Motor neuron (in vitro differentiated cells): ENCODE measurements around the gene FBXO45. TPM values are rescaled to one million over a fixed set of nuclear protein-coding genes. Genes with fewer than 3 reads are reported as not detected.
"Not testable (repeated sequence)": the region's sequence is repeated elsewhere in the genome, so short reads cannot be mapped to it uniquely, and the experiment has no call there.

Source experiments
- ATAC-seq, 8 experiments: fragments of 200-7000 bp; cut with Tn5 transposase; replicated peaks in 6 of 8; 2 replicates each; pipeline ENCODE4 v1.8.0; 2021; ENCODE audit warnings: mild to moderate bottlenecking in 8 of 8, moderate library complexity in 8 of 8
- H3K27ac ChIP-seq, 2 donors: fragments of 250-450 bp; sonication (Bioruptor Pico); 2 replicates each; pipeline ENCODE4 v1.9.0; 2021; ENCODE audit warnings: antibody characterized with exemption in 2 of 2, mild to moderate bottlenecking in 2 of 2, moderate library complexity in 1 of 2
- H3K4me1 ChIP-seq, 2 donors: fragments of 250-450 bp; sonication (Bioruptor Pico); replicated peaks in 1 of 2; 2 replicates each; pipeline ENCODE4 v1.6.1; 2021; ENCODE audit warnings: antibody characterized with exemption in 2 of 2, mild to moderate bottlenecking in 2 of 2, moderate library complexity in 1 of 2
- H3K4me3 ChIP-seq, 5 donors: fragments of 250-450 bp; sonication (Bioruptor Pico); 2 replicates each; pipeline ENCODE4 v1.9.0; 2021; ENCODE audit warnings: antibody characterized with exemption in 5 of 5, mild to moderate bottlenecking in 5 of 5, moderate library complexity in 4 of 5
- WGBS, 10 experiments: fragments of 450-650 bp; shearing (Covaris generic); methylation state at CpG; one replicate each; pipeline ENCODE4 v1.0.0; 2022; 5-methylcytosine and 5-hydroxymethylcytosine counted together
- in situ Hi-C, 9 experiments: fragments of 400-800 bp; cut with MboI; loops; one replicate each; pipeline ENCODE4 v1.15.0; 2021; ENCODE audit warnings: low sequenced_read_pairs in 9 of 9, low pct_unique_long_range_greater_than_20kb in 2 of 9; ENCODE audit not compliant: unreplicated experiment in 9 of 9
- total RNA-seq, 8 experiments: library from RNA; unstranded; fragments of 300-600 nt; gene quantifications; 2 replicates each; pipeline versions ENCODE4 v1.2.3 to v1.2.4, GENCODE V29; 2022

The FBXO45 gene
- total RNA-seq, 8 experiments from 2014 or later: 4.5 to 16.3 (median 12.4) TPM

DNA sequence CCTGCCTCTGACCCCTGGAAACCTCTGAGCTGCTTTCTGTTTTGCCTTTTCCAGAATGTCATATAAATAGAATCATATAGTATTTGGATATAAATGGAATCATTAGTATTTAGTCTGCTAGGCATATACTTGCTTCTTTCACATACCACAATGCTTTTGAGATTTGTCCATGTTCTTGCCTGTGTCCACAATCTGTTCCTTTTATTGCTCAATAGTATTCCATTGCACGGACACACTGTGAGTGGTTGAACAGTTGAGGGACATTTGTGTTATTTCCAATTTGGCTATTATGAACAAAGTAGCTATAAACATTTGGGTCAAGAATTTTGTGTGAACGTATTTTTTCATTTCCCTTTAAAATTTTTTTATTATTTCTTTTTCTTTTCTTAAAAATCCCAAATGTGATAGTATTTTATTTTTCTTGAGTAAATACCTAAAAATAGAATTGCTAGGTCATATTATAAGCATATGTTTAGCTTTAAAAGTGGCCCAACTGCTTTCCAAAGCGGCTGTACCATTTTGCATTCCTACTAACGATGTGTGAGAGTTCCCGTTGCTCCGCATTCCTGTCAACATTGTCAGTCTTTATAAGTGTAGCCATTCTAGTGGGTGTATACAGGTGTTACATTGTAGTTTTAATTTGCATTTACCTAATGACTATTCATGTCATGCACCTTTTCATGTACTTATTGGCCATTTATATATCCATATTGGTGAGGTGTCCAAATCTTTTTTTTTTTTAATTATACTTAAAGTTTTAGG lies 26.6 kb upstream of the FBXO45 start:
- H3K27ac ChIP-seq: no peak overlapping the region
- WGBS, 10 experiments: 28 to 100% (median 90%) methylated on average over 2 to 6 of the region's 6 CpGs
- no peaks in the 10 kb centered on the region for H3K4me1 ChIP-seq
- no peak overlapping the region for H3K4me3 ChIP-seq
- in situ Hi-C loops: no loop called here
- ATAC-seq: no peak

DNA sequence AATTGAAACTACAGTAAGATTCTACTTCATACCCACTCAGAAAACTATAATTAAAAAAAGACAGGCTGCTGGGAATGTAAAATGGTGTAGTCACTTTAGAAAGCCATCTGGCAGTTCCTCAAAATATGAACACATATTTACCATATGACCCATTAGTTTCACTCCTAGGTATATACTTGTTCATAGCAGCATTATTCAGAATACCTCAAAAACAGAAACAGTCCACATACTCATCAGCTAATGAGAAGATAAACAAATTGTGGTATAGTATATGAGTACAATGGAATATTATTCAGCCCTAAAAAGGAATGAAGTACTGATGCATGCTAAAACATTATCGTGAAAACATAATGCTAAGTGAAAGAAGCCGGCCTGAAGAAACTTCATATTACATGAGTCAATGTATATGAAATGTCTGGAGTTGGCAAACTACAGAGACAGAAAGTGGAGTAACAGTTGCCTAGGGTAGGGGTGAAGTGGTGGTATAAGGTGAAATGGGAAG lies 23.9 kb upstream of the FBXO45 start:
- WGBS, 10 experiments: 66 to 100% (median 92%) methylated on average over 1 to 2 of the region's 2 CpGs; no CpG with 5 or more reads in 1 of the 10 experiments
- no peak overlapping the region for H3K4me3 ChIP-seq
- in situ Hi-C loops: no loop called here
- ATAC-seq: no peak
- H3K4me1 ChIP-seq: no peaks in the 10 kb centered on the region
- no peak overlapping the region for H3K27ac ChIP-seq

DNA sequence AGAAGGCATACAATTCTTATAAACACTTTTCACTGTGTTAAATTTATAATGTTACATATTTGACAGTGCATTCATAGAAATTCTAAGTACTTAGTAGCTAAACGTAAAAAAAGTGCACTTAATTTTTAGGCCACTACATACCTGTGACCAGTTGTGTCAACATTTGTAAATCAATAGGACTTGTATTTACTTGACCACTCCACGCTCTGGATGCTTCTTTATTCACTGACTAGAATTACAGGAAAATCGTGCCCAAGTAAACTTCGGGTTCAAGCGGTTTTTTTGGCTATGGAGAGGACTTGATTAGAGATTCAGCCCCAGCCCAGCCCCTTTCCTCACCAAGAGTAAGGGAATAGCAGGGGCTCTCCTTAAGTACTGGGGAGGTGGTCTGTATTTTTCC lies 21.9 kb upstream of the FBXO45 start:
- in situ Hi-C loops: no loop called here
- Histone ChIP-seq H3K4me3 (no peak overlapping the region), H3K4me1 (no peaks in the 10 kb centered on the region), H3K27ac (no peak overlapping the region)
- no peak for ATAC-seq
- 40 to 100% (median 76%) methylated on average over 1 to 5 of the region's 5 CpGs for WGBS, 10 experiments

DNA sequence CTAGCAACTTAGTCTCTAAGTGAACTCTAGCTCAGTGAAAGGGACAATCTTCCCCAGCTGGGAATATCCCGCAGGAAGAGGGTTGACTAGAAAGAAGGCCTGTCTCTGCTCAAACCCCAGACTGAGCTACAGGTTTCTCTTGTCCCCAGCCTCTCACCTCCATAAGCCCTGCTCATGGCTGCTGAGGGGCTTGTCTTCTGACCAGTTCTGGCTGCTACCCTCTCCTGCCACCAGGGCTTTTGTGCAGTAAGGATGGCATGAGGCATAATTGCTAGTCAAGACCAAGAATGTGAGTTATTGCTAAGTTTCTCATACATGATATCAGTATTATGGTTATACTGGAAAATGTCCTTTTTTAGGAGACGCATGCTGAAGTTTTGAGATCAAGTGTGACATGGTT lies 21.4 kb upstream of the FBXO45 start:
- Histone ChIP-seq H3K4me3 (no peak overlapping the region), H3K4me1 (no peaks in the 10 kb centered on the region), H3K27ac (no peak overlapping the region)
- in situ Hi-C loops: no loop called here
- WGBS, 10 experiments: 82 to 100% (median 92%) methylated on average over 1 to 2 of the region's 2 CpGs; no CpG with 5 or more reads in 5 of the 10 experiments
- ATAC-seq: no peak

DNA sequence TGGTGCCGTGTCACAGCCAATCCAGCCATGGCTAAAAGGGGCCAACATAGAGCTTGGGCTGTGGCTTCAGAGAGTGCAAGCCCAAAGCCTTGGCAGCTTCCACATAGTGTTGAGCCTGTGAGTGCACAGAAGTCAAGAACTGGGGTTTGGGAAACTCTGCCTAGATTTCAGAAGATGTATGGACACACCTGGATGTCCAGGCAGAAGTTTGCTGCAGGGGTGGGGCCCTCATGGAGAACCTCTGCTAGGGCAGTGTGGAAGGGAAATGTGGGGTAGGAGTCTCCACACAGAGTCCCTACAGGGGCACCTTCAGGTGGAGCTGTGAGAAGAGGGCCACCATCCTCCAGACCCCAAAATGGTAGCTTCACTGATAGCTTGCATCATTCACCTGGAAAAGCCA lies 19.1 kb upstream of the FBXO45 start:
- 71 to 80% methylated on average over 1 of the region's 1 CpG; no CpG with 5 or more reads in 8 of the 10 experiments for WGBS, 10 experiments
- H3K4me3 ChIP-seq, in situ Hi-C loops, ATAC-seq, H3K4me1 ChIP-seq, H3K27ac ChIP-seq: not testable (repeated sequence)

DNA sequence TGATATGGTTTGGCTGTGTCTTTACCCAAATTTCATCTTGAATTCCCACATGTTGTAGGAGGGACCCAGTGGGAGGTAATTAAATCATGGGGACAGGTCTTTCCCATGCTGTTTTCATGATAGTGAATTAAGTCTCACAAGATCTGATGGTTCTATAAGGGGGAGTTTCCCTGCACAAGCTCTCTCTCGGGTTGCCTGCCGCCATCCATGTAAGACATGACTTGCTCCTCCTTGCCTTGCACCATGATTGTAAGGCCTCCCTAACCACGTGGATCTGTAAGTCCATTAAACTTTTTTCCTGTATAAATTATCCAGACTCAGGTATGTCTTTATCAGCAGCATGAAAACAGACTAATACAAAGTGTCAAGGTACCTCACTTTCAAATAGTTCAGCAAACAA lies 18.3 kb upstream of the FBXO45 start:
- ATAC-seq, H3K4me3 ChIP-seq, in situ Hi-C loops, H3K4me1 ChIP-seq, H3K27ac ChIP-seq: not testable (repeated sequence)
- 54 to 100% (median 100%) methylated on average over 2 to 3 of the region's 3 CpGs; no CpG with 5 or more reads in 5 of the 10 experiments for WGBS, 10 experiments

DNA sequence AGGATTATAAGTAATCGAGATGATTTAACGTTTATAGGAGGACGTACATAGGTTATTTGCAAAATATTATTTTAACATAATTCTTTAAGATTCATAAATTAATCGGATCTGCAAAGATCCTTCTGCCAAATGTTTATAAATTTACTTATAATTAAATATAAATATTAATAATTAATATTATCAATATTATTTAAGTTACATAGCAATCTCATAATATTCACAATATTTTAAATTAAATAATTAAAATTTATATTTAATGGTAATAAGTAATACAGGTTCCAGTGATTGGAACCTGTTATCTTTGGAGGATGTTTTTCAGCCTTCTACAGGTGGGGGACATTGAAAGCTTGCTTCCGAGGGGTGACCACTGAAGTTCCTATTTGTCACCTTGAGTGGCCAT lies 16.2 kb upstream of the FBXO45 start:
- Histone ChIP-seq H3K4me3 (no peak overlapping the region), H3K4me1 (no peaks in the 10 kb centered on the region), H3K27ac (no peak overlapping the region)
- ATAC-seq: no peak
- in situ Hi-C loops: no loop called here
- 83 to 100% (median 95%) methylated on average over 2 to 5 of the region's 5 CpGs for WGBS, 10 experiments

DNA sequence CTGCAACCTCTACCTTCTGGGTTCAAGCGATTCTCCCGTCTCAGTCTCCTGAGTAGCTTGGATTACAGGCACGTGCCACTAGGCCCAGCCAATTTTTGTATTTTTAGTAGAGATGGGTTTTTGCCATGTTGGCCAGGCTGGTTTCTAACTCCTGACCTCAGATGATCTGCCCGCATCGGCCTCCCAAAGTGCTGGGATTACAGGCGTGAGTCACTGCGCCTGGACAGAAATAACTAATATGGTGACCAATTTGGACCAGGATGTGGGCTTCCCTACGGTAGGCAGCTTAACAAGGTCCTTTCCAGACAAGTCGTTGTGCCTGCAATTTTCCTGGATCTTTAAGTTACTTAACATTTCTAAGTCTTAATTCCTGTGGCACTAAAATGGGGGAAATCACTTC lies 14.9 kb upstream of the FBXO45 start:
- H3K4me1 ChIP-seq: no peaks in the 10 kb centered on the region
- in situ Hi-C loops: no loop called here
- WGBS, 10 experiments: 67 to 100% (median 94%) methylated on average over 2 to 8 of the region's 9 CpGs; no CpG with 5 or more reads in 3 of the 10 experiments
- H3K27ac ChIP-seq: no peak overlapping the region
- ATAC-seq: no peak
- H3K4me3 ChIP-seq: no peak overlapping the region

DNA sequence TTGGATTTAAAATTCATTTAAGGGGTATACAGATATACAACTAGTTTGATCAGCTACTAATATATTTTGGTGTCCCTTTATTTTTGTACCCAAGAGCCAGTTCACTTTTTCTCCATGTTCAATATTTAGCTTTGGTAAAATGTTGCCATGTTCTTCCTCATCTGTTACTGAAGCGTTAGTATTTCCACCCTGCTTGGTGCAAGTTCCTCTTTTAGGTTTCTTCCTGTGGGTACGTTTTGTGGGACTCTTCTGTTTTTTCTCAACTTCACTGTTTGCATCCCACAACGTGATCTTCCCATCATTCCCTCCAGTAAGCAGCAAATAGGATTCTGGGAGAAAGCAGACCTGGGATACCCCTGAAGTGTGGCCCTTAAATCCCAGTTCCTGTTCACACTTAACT lies 14.3 kb upstream of the FBXO45 start:
- Histone ChIP-seq H3K4me1 (no peaks in the 10 kb centered on the region), H3K4me3 (no peak overlapping the region), H3K27ac (no peak overlapping the region)
- whole genome bisulfite sequencing, 10 experiments: 58 to 93% (median 83%) methylated on average over 1 to 3 of the region's 3 CpGs; no CpG with 5 or more reads in 2 of the 10 experiments
- no peak for ATAC-seq
- in situ Hi-C loops: no loop called here

DNA sequence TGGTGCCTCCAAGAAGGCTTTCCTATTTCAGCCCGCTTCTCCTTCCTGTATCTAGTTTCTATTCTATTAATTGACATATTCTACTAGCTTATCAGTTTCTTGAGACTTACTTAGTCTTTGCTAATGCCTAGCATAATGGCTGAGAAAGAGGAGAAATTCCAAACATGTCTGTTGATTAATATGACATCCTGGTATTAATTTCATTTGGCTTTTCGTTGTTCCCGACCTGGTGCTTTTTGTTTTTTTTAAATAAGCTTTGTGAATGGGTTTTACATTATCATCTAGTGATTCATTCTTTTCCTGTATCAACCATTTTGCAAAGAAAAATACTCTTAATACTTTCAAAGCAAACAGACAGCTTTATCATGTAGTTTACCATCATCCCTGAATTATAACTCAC lies 13.2 kb upstream of the FBXO45 start:
- H3K27ac ChIP-seq: no peak overlapping the region
- WGBS, 10 experiments: 75 to 100% (median 92%) methylated on average over 2 to 3 of the region's 3 CpGs
- in situ Hi-C loops: no loop called here
- no peak for ATAC-seq
- H3K4me3 ChIP-seq: no peak overlapping the region
- H3K4me1 ChIP-seq: no peaks in the 10 kb centered on the region

DNA sequence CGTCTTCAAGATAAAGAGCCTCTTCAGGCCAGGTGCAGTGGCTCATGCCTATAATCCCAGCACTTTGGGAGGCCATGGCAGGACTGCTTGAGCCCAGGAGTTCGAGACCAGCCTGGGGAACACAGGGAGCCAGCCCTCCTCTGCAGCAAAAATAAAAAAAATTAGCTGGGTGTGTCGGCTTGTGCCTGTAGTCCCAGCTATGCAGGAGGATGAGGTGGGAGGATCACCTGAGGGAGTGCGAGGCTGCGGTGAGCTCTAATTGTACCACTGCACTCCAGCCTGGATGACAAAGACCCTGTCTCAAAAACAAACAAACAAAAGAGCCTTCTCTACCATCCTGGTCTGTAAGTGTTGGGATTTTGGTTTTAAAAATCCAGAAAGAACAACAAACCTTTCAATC lies 11.2 kb upstream of the FBXO45 start:
- in situ Hi-C loops: no loop called here
- no peaks in the 10 kb centered on the region for H3K4me1 ChIP-seq
- H3K4me3 ChIP-seq: no peak overlapping the region
- ATAC-seq: no peak
- 83 to 100% (median 93%) methylated on average over 1 to 5 of the region's 5 CpGs; no CpG with 5 or more reads in 2 of the 10 experiments for WGBS, 10 experiments
- H3K27ac ChIP-seq: no peak overlapping the region

DNA sequence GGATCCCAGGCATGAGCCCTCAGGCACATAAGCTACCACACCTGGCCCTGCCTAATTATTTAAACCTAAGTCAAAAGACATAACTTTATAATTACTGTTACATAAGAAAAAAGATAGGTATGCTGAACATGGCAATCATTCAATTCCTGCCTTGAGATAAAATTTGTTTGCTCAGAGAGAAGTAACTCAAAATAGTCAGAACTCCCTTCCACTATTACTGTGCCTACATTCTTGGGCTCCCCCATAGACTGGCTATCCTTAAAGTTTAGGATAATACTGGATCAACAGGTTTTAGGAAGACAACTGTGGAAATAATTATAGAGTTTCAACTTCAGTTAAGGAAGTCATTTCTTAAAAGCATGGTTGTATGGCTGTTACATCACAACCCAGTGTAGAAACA lies 10.0 kb upstream of the FBXO45 start:
- H3K4me1 ChIP-seq: no peaks in the 10 kb centered on the region
- H3K27ac ChIP-seq: no peak overlapping the region
- in situ Hi-C loops: no loop called here
- no peak for ATAC-seq
- H3K4me3 ChIP-seq: no peak overlapping the region

DNA sequence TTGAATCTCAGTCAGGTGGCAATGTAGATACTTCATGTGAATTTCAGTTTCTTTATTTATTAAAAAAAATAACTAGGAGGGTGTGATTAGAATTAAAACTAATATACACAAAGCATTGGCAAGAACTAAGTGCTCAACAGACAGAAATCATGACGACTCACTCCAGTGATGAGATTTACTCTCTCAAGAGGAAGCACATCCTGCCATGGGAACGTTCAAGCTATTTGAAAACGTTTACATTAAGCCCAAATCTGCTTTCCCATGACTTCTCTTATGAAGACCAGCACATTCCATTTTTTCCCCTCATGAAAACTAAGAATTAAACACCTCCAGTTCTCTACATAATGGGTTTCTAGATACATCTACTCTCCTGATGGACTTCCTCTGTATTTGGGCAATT lies 8.6 kb upstream of the FBXO45 start:
- Histone ChIP-seq H3K27ac (no peak overlapping the region), H3K4me1 (no peaks in the 10 kb centered on the region), H3K4me3 (no peak overlapping the region)
- WGBS, 10 experiments: 20 to 86% (median 67%) methylated on average over 1 to 3 of the region's 3 CpGs; no CpG with 5 or more reads in 2 of the 10 experiments
- in situ Hi-C loops: no loop called here
- ATAC-seq: no peak

DNA sequence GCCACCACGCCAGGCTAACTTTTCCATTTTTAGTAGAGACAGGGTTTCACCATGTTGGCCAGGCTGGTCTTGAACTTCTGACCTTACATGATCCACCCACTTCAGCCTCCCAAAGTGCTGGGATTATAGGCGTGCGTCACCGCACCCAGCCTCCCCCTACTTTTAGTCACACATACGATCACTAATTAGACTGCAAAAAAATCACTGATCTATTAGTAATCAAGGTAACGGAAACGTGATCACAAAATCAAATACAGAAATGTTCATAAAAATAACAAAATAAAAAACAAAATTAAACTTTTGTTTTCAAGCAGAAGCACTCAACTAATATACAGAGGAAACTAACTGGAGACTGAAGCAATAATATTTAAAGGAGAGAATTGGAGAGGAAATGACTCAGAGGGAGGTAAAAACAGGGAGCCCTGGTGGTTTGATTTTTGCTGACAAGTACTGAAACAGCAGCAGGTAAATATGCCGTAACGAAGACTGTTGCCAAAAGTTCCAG lies 4.7 kb upstream of the FBXO45 start:
- Histone ChIP-seq H3K27ac (no peak overlapping the region), H3K4me3 (no peak overlapping the region), H3K4me1 (peaks cover 4% of the 10 kb centered on the region in 2 donors)
- in situ Hi-C loops: no loop called here
- ATAC-seq: no peak
- WGBS, 10 experiments: 84 to 100% (median 95%) methylated on average over 1 to 9 of the region's 9 CpGs
